HT1080 (cell line): ENCODE results near the gene FGD2. TPM values are rescaled to one million over a fixed set of nuclear protein-coding genes. Genes with fewer than 3 reads are reported as not detected.

Experiments used
- DNase-seq: peaks from one replicate; pipeline ENCODE4 v3.0.0-alpha.2; 2015; ENCODE audit warnings: low read depth
- total RNA-seq: library from RNA; depleted of rRNA; stranded (reverse); fragments of >200 nt; shearing (Covaris generic); gene quantifications from 2 replicates; pipeline ENCODE4 v1.2.3, GENCODE V29; 2014

Gene FGD2
- total RNA-seq, 1 experiment from 2014 or later, result 0.08 TPM

- DNase-seq, result no peak
Observed at GRCh38 chr6:36970892-36971842, 34.3 kb upstream of the FGD2 start.

GRCh38 chr6:36971921-36972673 lies 33.4 kb upstream of the FGD2 start:
- no peak for DNase-seq

GRCh38 chr6:36973190-36973589 lies 32.3 kb upstream of the FGD2 start:
- no peak for DNase-seq

GRCh38 chr6:36973647-36974046 lies 31.8 kb upstream of the FGD2 start:
- DNase-seq, result no peak

- no peak for DNase-seq
Observed at GRCh38 chr6:36975231-36976006, 30.0 kb upstream of the FGD2 start.

GRCh38 chr6:36976007-36976264 lies 29.5 kb upstream of the FGD2 start:
- no peak for DNase-seq

GRCh38 chr6:36976509-36976908 lies 28.9 kb upstream of the FGD2 start:
- no peak for DNase-seq

GRCh38 chr6:36976931-36977330 lies 28.5 kb upstream of the FGD2 start:
- no peak for DNase-seq

- no peak for DNase-seq
Observed at GRCh38 chr6:36977470-36977941, 27.9 kb upstream of the FGD2 start.

GRCh38 chr6:36978421-36979346 lies 26.8 kb upstream of the FGD2 start:
- DNase-seq, result no peak

GRCh38 chr6:36979347-36979742 lies 26.1 kb upstream of the FGD2 start:
- DNase-seq, result no peak

- DNase-seq, result no peak
Observed at GRCh38 chr6:36980129-36980528, 25.3 kb upstream of the FGD2 start.

- DNase-seq, result no peak
Observed at GRCh38 chr6:36980876-36981619, 24.4 kb upstream of the FGD2 start.

- no peak for DNase-seq
Observed at GRCh38 chr6:36983538-36983937, 21.9 kb upstream of the FGD2 start.

- DNase-seq, result peak; percentile 76
Observed at GRCh38 chr6:36984581-36985416, 20.7 kb upstream of the FGD2 start.

GRCh38 chr6:36985417-36985807 lies 20.0 kb upstream of the FGD2 start:
- DNase-seq, result no peak

- DNase-seq, result peak; percentile 78
Observed at GRCh38 chr6:36985808-36986703, 19.4 kb upstream of the FGD2 start, which contains the start of gene MTCH1. Gene MTCH1 (minus strand): TSS chr6:36986196. CDS start chr6:36986173, 23 bp downstream.

- no peak for DNase-seq
Observed at GRCh38 chr6:36986704-36987047, 18.8 kb upstream of the FGD2 start.
